Measurements from ENCODE around the gene RSPH6A. TPM values are rescaled to one million over a fixed set of nuclear protein-coding genes. Genes with fewer than 3 reads are reported as not detected.
A peak's percentile ranks its signal among the peaks of the same experiment; 100 is the strongest.

RSPH6A gene
- total and polyA plus RNA-seq, 2 of the 13 experiments (the other 11 are each of a cell fraction or from before 2014, with no cell fraction given): 0.07 TPM; not detected in 1

- TF ChIP-seq ZNF770 (CRISPR knock-in tag; IDR thresholded peaks at IDR 0.05): no peak; the same call in 1 of the 2 replicates
- TF ChIP-seq ZNF691 (CRISPR knock-in tag; IDR thresholded peaks at IDR 0.05; ENCODE audit: borderline replicate concordance, low read depth): 0 out of 2 replicates have a peak, but pooled peaks have one; percentile 42
- TF ChIP-seq ZHX2 (IDR thresholded peaks at IDR 0.05; ENCODE audit: low read depth): peak; percentile 27; the same call in 1 of the 2 replicates
- no peak for TF ChIP-seq ZHX2 (CRISPR knock-in tag; IDR thresholded peaks at IDR 0.05; ENCODE audit: borderline replicate concordance)
- peak; percentile 86; the same call in 1 of the 2 replicates for TF ChIP-seq ZNF703 (CRISPR knock-in tag; IDR thresholded peaks at IDR 0.05; ENCODE audit: borderline replicate concordance)
- TF ChIP-seq ZBTB46 (CRISPR knock-in tag; IDR thresholded peaks at IDR 0.05; ENCODE audit: borderline replicate concordance): no peak
- no peak for TF ChIP-seq ZNF34 (CRISPR knock-in tag; IDR thresholded peaks at IDR 0.05; ENCODE audit: borderline replicate concordance)
- peak; percentile 89 for TF ChIP-seq ZNF605 (CRISPR knock-in tag; IDR thresholded peaks at IDR 0.05)
- peak; percentile 90; the same call in 1 of the 2 replicates for TF ChIP-seq SAFB2 (CRISPR knock-in tag; IDR thresholded peaks at IDR 0.05; ENCODE audit: borderline replicate concordance, low read depth)
- TF ChIP-seq ZNF121 (CRISPR knock-in tag; IDR thresholded peaks at IDR 0.05): no peak
These were observed 44.7 kb downstream of the RSPH6A start (continued) for GRCh38 chr19:45770192-45771101.

Measured in HepG2 (cell line).